ENCODE results near the gene FAM241B.

Gene FAM241B

DNA sequence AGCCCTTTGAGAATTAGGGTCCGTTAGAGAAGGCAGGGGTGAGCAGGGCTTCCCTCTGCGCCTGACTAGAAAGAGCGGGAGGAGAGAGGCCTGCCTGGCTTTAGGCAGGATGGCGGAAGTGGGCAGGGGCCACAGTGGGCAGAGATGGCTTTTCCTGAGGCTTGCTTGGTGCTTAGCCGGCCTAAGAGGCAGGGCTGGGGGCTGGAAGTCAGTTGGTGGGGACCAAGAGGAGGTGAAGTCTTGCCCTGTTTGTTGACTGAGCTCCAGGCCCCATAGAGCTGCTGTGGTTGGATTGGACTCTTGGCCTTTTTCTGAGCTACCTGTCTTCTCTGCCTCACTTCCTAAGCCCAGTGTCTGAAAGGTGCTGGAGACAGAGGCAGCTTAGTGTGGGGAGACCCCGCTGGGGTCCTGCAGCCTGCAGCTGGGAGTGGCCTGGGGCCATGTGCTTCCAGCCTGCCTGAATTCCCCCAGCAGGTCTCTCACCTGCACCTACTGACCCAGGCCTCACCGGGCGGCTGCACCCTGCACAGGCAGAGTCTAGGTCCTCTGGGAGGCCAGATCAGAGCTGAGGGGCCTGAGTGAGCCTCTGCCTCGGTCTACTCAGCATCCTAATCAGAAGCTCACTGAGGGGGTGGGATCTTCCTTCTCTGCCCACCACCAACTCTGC is 4.8 kb downstream of the FAM241B start:
- DNase-seq (ENCODE audit: low read depth in 2 of 2), result no peak

GRCh38 chr10:69635428-69636272 is 5.6 kb downstream of the FAM241B start:
- DNase-seq (ENCODE audit: low read depth in 2 of 2), result no peak

GRCh38 chr10:69636273-69636575 is 6.2 kb downstream of the FAM241B start:
- DNase-seq (ENCODE audit: low read depth in 2 of 2), result no peak

- DNase-seq (ENCODE audit: low read depth in 2 of 2), result no peak
Measured at GRCh38 chr10:69636626-69637605, 6.9 kb downstream of the FAM241B start.

GRCh38 chr10:69638642-69639041 is 8.6 kb downstream of the FAM241B start:
- no peak for DNase-seq (ENCODE audit: low read depth in 2 of 2)

DNA sequence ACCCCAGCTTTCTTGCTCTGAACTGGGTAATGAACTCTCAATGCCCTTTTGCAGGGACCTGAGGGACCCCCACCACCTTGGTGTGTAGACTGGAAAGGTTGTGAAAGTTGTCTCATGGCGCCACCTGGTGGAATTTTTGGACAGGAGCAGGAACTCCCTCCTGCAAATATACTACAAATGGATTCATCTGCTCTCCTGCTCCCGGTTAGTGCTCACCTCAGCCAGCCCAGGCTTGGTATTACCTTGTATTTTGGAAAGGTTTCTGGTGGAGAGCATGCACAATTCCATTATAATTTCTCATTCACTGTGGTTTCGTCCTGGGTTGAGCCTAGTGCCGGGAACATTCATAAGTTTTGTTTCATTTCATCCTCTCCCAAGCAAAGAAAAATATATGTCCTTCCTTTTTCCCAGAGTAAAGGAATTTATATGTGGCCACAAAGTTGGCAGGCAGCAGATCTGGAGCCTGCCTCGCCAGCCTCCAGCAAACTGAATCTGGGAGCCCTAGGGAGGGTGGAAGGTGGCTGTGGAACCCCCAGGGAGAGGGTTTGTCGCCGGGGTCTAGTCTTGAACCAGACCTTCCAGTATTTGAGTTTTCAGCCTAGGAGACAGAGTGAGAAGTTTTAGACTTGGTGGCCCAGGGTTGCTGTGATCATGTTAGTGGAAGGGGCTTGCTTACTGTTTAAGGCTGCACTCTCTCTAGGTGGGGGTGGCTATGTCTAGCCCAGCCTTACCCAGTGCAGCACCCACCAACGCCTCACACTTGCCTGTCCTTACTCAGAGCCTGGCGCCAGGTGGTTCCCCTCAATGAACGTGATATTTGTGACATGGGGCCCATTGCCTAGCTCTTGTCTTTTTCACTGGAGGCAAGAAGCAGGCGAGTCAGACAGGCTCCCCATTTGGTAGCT is 9.5 kb downstream of the FAM241B start:
- peak; percentile 32 to 43 for DNase-seq (ENCODE audit: low read depth in 2 of 2)

DNA sequence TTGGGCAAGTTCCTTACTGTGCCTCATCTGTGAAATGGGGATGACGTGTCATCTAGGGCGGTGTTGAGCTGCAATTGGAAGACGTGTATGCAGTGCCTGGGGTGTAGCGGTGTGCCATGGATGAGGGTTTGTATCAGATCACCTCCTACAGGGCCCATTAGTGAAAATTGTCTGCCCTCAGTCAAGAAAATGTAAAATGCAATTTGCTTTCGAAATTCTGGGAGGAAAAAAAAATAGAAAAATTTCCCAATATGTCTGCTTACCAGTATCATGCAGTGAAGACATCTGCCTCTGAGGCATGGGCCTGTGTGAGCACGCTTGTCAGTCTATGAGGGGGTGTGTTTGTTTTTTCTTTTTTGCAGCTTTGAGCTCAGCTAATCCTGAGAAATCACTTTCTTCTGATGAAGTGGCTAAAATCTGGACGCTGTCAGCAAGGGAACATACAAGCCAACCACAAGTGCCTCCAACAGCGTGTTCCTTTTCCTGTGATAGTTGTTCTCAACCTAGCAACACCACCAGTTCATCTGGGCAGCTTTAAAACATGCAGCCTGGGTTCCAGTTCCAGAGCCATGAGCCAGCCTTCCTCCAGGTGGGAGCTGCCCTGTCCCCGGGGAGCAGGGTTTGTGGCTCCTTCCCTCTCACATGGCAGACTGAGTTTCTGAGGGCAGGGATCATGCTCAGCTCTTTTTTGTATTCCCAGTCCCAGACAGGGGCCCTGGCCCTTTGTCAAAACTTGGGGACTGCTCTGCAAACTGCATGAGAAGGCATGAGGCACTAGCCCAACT is 10.3 kb downstream of the FAM241B start:
- DNase-seq (ENCODE audit: low read depth in 2 of 2), result no peak

GRCh38 chr10:69641261-69641980 is 11.4 kb downstream of the FAM241B start:
- no peak for DNase-seq (ENCODE audit: low read depth in 2 of 2)

- no peak for DNase-seq (ENCODE audit: low read depth in 2 of 2)
Measured at GRCh38 chr10:69642747-69643146, 12.7 kb downstream of the FAM241B start.

- DNase-seq (ENCODE audit: low read depth in 2 of 2), result no peak
Measured at GRCh38 chr10:69643779-69644657, 14.0 kb downstream of the FAM241B start.

DNA sequence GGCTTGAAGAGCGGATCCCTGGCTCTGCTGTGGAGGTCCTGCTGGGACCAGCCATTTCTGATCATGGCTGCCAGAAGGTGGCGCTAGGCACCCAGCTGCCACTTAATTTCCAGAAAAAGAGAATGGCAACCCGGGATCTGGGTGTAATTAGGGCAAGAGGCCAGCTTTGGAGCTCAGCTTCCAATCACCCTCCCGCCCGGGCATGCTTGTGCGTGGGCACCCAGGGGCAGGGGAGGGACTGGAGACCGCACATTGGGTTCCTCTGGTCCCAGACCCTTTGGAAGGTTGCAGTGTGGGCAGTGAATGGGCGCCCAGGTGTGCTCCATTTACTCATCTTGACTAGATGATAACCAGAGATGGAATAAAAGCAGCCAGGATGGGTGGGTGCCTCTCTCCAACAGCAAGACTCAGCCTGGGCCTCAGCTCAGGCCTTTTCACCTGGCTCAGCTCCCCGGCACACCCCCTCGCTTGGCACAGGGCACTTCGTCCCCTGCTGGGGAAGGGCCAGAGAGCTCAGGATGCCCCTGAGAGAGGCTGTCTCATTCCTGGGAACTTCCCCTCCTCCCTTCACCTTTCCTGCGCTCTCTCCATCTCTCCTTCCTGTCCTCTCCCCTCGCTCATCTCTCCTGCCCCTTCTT is 14.7 kb downstream of the FAM241B start:
- peak in 1 of 2 donors; percentile 32 for DNase-seq (ENCODE audit: low read depth in 2 of 2)

- DNase-seq (ENCODE audit: low read depth in 2 of 2), result no peak
Measured at GRCh38 chr10:69645296-69646184, 15.5 kb downstream of the FAM241B start.

GRCh38 chr10:69646185-69647060 is 16.4 kb downstream of the FAM241B start:
- DNase-seq (ENCODE audit: low read depth in 2 of 2), result no peak

DNA sequence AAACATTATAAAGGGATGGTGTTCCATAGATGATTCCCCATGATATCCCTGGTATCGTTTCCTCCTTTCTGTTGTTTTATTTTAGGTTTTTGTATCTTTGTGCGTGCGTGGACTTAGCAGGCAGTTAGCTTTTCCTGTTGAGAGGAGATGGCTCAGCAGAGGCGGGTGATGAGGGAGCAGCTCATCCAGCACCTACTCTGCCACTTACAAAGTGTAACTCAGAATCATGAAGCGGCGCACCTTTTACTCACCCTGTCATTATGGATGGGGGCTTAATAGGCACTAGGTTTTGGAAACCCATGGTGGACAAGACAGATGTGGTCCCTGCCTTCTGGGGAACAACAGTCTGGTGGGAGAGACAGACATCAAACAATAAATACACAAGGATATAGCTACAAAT is 17.1 kb downstream of the FAM241B start:
- DNase-seq (ENCODE audit: low read depth in 2 of 2), result no peak

DNA sequence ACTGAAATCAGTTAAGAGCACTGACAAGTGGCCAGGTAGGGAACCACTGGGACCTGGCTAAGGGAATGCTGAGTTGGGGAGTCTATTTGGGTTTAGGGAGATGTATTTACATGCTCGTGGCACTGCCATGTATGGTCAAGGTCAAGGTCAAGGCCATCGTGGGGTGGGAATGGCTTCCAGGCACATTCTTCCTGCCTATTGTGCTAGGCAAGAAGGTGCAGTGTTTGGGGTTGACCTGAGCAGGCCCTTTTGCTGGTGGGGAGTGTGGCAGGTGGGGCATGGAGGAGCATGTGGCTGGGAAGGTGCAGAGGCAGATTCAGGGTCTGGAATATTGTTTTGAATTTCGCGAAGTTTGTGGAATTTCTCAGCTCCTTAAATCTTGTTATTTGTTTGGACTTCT is 17.8 kb downstream of the FAM241B start:
- DNase-seq (ENCODE audit: low read depth in 2 of 2), result no peak

DNA sequence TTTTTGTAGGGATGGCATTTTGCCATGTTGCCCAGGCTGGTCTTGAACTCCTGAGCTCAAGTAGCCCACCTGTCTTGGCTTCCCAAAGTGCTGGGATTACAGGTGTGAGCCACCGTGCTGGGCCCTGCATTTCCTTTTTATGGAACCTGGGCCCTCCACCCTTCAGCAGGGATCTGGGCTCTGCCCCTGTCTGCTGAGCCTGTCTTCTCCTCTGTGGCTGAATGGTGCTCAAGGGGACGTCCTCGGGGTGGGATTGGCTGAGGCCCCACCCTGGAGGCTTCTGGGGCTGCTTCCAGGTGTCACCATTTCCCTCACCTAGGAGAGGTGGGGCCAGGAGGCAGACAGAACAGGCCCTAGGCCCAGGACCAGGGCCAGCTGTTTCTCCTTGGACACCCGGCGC is 18.4 kb downstream of the FAM241B start:
- no peak for DNase-seq (ENCODE audit: low read depth in 2 of 2)
